Measurements from ENCODE around the gene DRAM1. TPM values are rescaled to one million over a fixed set of nuclear protein-coding genes. Genes with fewer than 3 reads are reported as not detected.
"Not testable (repeated sequence)": the region's sequence is repeated elsewhere in the genome, so short reads cannot be mapped to it uniquely, and the experiment has no call there.

DRAM1 gene
- total and polyA plus RNA-seq, 9 of the 15 experiments (the other 6 are each of a cell fraction or from before 2014, with no cell fraction given), result 1.4 to 4.3 (median 2.7) TPM

- Histone ChIP-seq H3K27me3 (ENCODE audit: control insufficient read depth in 2 of 2, insufficient read depth in 2 of 2, low read length in 2 of 2) (no peaks in the 10 kb centered on the region), H4K20me1 (replicated peaks; ENCODE audit: control insufficient read depth, insufficient read depth, low read length) (no peaks in the 10 kb centered on the region), H3K4me3 (no peak overlapping the region), H3K79me2 (ENCODE audit: control insufficient read depth, insufficient read depth, low read length) (no peaks in the 10 kb centered on the region), H3K36me3 (ENCODE audit: control insufficient read depth, insufficient read depth, low read length) (no peaks in the 10 kb centered on the region), H3K4me1 (replicated peaks in 1 of 2; ENCODE audit: control insufficient read depth in 2 of 2, insufficient read depth in 2 of 2, low read length in 2 of 2) (peaks cover 14 to 27% of the 10 kb centered on the region in 2 experiments), H3K9me1 (ENCODE audit: control insufficient read depth, insufficient read depth, low read length) (no peaks in the 10 kb centered on the region), H2AFZ (ENCODE audit: low read depth, low read length) (no peak overlapping the region), H3K9ac (ENCODE audit: insufficient read depth in 1 of 2, low read depth in 2 of 2, low read length in 2 of 2) (no peak overlapping the region), H3K9me3 (replicated peaks; ENCODE audit: control insufficient read depth, insufficient read depth, low read depth, low read length) (peaks cover 3% of the 10 kb centered on the region; the same call in 1 of the 2 replicates), H3K27ac (ENCODE audit: extremely low read depth, low read depth, low read length) (no peak overlapping the region), H3K4me2 (ENCODE audit: insufficient read depth, low read length) (no peak overlapping the region)
- ATAC-seq (no peak), DNase-seq (ENCODE audit: extremely low read depth in 1 of 4, low spot score in 3 of 4) (no peak), FAIRE-seq (no peak)
- POLR2A ChIA-PET, result interaction anchor here (0.6 kb wide), 1 partner anchor 42 kb away, joined by 3 read pairs; no protein-coding TSS in a partner anchor
- in situ Hi-C loops (cut with MboI), result no loop called here
- no TSS peak for BruUV-seq (replicated peaks)
- CTCF ChIA-PET (ENCODE audit: low intra/inter-chr PET ratio), result no interaction called here
- intact Hi-C loops (cut with micrococcal nuclease), result no loop called here
- TF ChIP-seq LCOR (CRISPR knock-in tag; IDR thresholded peaks at IDR 0.05), result no peak
- no peak for TF ChIP-seq TRIM28 (IDR thresholded peaks at IDR 0.05)
- no peak for TF ChIP-seq HMBOX1 (IDR thresholded peaks at IDR 0.05)
- TF ChIP-seq GTF2E2 (tag; IDR thresholded peaks at IDR 0.05), result no peak
- TF ChIP-seq DEAF1 (CRISPR knock-in tag; IDR thresholded peaks at IDR 0.05), result no peak
- TF ChIP-seq ZNF282 (CRISPR knock-in tag; IDR thresholded peaks at IDR 0.05), result no peak
- no peak for TF ChIP-seq POU5F1 (IDR thresholded peaks at IDR 0.05; ENCODE audit: borderline replicate concordance, low read depth, low read length, partially characterized antibody)
- no peak for TF ChIP-seq E2F3 (CRISPR knock-in tag; IDR thresholded peaks at IDR 0.05)
These were observed 17.4 kb upstream of the DRAM1 start for GRCh38 chr12:101859664-101860607.

GRCh38 chr12:101861688-101862087 is 15.7 kb upstream of the DRAM1 start:
- H3K79me2 ChIP-seq (ENCODE audit: control insufficient read depth, insufficient read depth, low read length); ATAC-seq; H3K36me3 ChIP-seq (ENCODE audit: control insufficient read depth, insufficient read depth, low read length); FAIRE-seq; H3K4me3 ChIP-seq; in situ Hi-C loops (cut with MboI); H3K9me1 ChIP-seq (ENCODE audit: control insufficient read depth, insufficient read depth, low read length); BruUV-seq (replicated peaks); H3K9ac ChIP-seq (ENCODE audit: insufficient read depth in 1 of 2, low read depth in 2 of 2, low read length in 2 of 2); intact Hi-C loops (cut with micrococcal nuclease); H3K27me3 ChIP-seq (ENCODE audit: control insufficient read depth in 2 of 2, insufficient read depth in 2 of 2, low read length in 2 of 2); H3K27ac ChIP-seq (ENCODE audit: extremely low read depth, low read depth, low read length); DNase-seq (ENCODE audit: extremely low read depth in 1 of 4, low spot score in 3 of 4); H2AFZ ChIP-seq (ENCODE audit: low read depth, low read length); H4K20me1 ChIP-seq (replicated peaks; ENCODE audit: control insufficient read depth, insufficient read depth, low read length); H3K9me3 ChIP-seq (replicated peaks; ENCODE audit: control insufficient read depth, insufficient read depth, low read depth, low read length); H3K4me2 ChIP-seq (ENCODE audit: insufficient read depth, low read length): not testable (repeated sequence)
- ChIA-PET CTCF (ENCODE audit: low intra/inter-chr PET ratio) (interaction anchor here (0.5 kb wide), 1 partner anchor 25 kb away, joined by 5 read pairs; no protein-coding TSS in a partner anchor), POLR2A (interaction anchor here (0.6 kb wide), 1 partner anchor 136 kb away, joined by 3 read pairs; no protein-coding TSS in a partner anchor)
- H3K4me1 ChIP-seq (replicated peaks in 1 of 2; ENCODE audit: control insufficient read depth in 2 of 2, insufficient read depth in 2 of 2, low read length in 2 of 2), result peaks cover 11 to 19% of the 10 kb centered on the region in 2 experiments; a peak in 4 of 5 replicates
- WGBS (ENCODE audit: insufficient coverage, low coverage, missing lambda C conversion rate), result 46% methylated on average over 2 of the region's 2 CpGs

Measured in K562 (cell line).